ENCODE data around the gene CAMK4. TPM values are rescaled to one million over a fixed set of nuclear protein-coding genes. Genes with fewer than 3 reads are reported as not detected.

Gene CAMK4
- total and polyA plus RNA-seq, 2 of the 8 experiments (the other 6 are each of a cell fraction or from before 2014, with no cell fraction given): 1.8 to 8.3 TPM

DNA sequence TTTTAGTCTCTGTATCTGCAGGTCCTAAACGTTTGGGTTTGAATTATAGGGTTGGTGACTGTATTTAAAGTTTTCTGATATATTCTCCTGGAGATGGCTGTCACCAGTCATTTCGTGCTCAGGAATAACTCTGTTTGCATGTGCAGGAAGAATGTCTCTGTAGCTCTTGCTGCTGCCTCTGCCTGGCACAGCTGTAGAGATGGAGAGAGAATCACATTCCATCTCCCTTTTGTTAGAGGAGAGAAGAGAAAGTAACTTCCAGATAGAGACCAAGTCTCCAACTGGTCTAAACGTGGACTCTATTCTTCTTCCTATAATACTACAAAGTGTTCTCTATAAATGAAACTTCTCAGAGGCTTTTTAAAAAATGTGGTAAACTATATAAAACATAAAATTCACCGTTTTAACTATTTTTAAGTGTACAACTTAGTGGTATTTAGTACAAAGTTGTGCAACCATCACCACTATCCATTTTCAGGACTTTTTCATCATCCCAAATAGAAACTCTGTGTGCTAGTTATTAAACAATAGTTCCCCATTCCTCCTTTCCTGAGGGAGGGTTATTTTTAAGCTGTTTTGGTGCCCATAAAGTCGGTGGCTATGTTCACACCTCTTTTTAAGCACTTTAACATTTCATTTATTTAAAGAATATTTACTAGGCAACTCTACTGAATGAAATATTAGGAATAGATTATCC is 308.9 kb downstream of the CAMK4 start:
- no peak overlapping the region for H4K5ac ChIP-seq (ENCODE audit: insufficient read length, low read depth, low read length)
- POLR2A ChIA-PET (ENCODE audit: partially characterized antibody): interaction anchor here (0.5 kb wide), 1 partner anchor 552 kb away, joined by 3 read pairs; no protein-coding TSS in a partner anchor
- FAIRE-seq (no peak), DNase-seq (ENCODE audit: low read depth in 1 of 2, low spot score in 2 of 2) (no peak)
- H4K8ac ChIP-seq (ENCODE audit: extremely low read depth, insufficient read depth, low read length): no peak overlapping the region
- H3K4me2 ChIP-seq (ENCODE audit: insufficient read depth in 1 of 2, low read depth in 2 of 2, low read length in 2 of 2): no peak overlapping the region
- no peak overlapping the region for H4K91ac ChIP-seq (replicated peaks; ENCODE audit: insufficient read length, low read length)
- no peaks in the 10 kb centered on the region for H3K9me3 ChIP-seq (ENCODE audit: insufficient read depth in 2 of 2, low read depth in 1 of 2, low read length in 1 of 2)
- no peaks in the 10 kb centered on the region for H3K79me1 ChIP-seq (ENCODE audit: low read depth, low read length)
- H3K4me3 ChIP-seq (ENCODE audit: extremely low read depth in 1 of 4, insufficient read depth in 2 of 4, low read depth in 3 of 4, low read length in 4 of 4): no peak overlapping the region
- H3K4me1 ChIP-seq (replicated peaks in 1 of 4; ENCODE audit: control insufficient read depth in 3 of 4, insufficient read depth in 4 of 4, low read length in 3 of 4): no peaks in the 10 kb centered on the region
- no peak overlapping the region for H3K18ac ChIP-seq (ENCODE audit: extremely low read depth, low read length)
- H3K23me2 ChIP-seq (ENCODE audit: low read depth, low read length): no peaks in the 10 kb centered on the region
- H2BK15ac ChIP-seq (ENCODE audit: low read length): no peak overlapping the region
- 84% methylated on average over 5 of the region's 5 CpGs; no CpG with 5 or more reads in 1 of the 2 experiments for WGBS, 2 experiments (ENCODE audit: extremely low coverage in 1 of 2, insufficient coverage in 1 of 2, insufficient read length in 1 of 2, insufficient replicate concordance in 2 of 2, low coverage in 1 of 2, low lambda C conversion rate in 2 of 2, missing lambda C conversion rate in 1 of 2)
- no peak overlapping the region for H3K23ac ChIP-seq (ENCODE audit: insufficient read length)
- TF ChIP-seq JUN (IDR thresholded peaks at IDR 0.05; ENCODE audit: low read depth, low read length) (no peak), HDAC6 (IDR thresholded peaks at IDR 0.05; ENCODE audit: low read depth, low read length) (no peak), NRF1 (IDR thresholded peaks at IDR 0.05; ENCODE audit: low read depth, low read length) (no peak)
- no peak overlapping the region for H2BK5ac ChIP-seq (ENCODE audit: low read depth, low read length)
- H3K4ac ChIP-seq (replicated peaks; ENCODE audit: insufficient read length, low read depth, low read length): no peak overlapping the region
- H3K79me2 ChIP-seq (ENCODE audit: control insufficient read depth in 1 of 2, insufficient read depth in 2 of 2, low read length in 2 of 2): no peaks in the 10 kb centered on the region
- CTCF ChIA-PET (ENCODE audit: partially characterized antibody): interaction anchor here (1.2 to 3.5 kb wide), 8 partner anchors 9 to 613 kb away, joined by 3 to 27 read pairs (median 8); partner anchors contain the start of gene STARD4
- no peak overlapping the region for H3K14ac ChIP-seq (ENCODE audit: insufficient read length)
- no peak overlapping the region for H2BK120ac ChIP-seq (replicated peaks; ENCODE audit: low read depth, low read length)
- H2AK5ac ChIP-seq (ENCODE audit: low read depth, low read length): no peak overlapping the region
- H3K9ac ChIP-seq (replicated peaks in 1 of 4; ENCODE audit: extremely low read depth in 1 of 4, low read depth in 3 of 4, low read length in 3 of 4): no peak overlapping the region
- no peak overlapping the region for H2BK12ac ChIP-seq (ENCODE audit: low read depth, low read length)
- H3K56ac ChIP-seq (replicated peaks; ENCODE audit: insufficient read length, low read depth, low read length): no peak overlapping the region
- H3K27ac ChIP-seq (ENCODE audit: low read depth, low read length): no peak overlapping the region
- H4K20me1 ChIP-seq (replicated peaks in 1 of 2; ENCODE audit: control insufficient read depth in 1 of 2, insufficient read depth in 2 of 2, low read length in 2 of 2): no peaks in the 10 kb centered on the region
- no peaks in the 10 kb centered on the region for H3K36me3 ChIP-seq (ENCODE audit: control insufficient read depth in 2 of 4, insufficient read depth in 4 of 4, low read length in 3 of 4)
- no peak overlapping the region for H2AFZ ChIP-seq (ENCODE audit: low read length)
- no peak overlapping the region for H2BK20ac ChIP-seq (ENCODE audit: low read length)
- no peaks in the 10 kb centered on the region for H3K27me3 ChIP-seq (replicated peaks in 1 of 4; ENCODE audit: control insufficient read depth in 3 of 4, extremely low read depth in 1 of 4, insufficient read depth in 3 of 4, low read length in 3 of 4)

All from H1 (cell line).